H7 (cell line): ENCODE measurements around the gene DPYD. TPM values are rescaled to one million over a fixed set of nuclear protein-coding genes. Genes with fewer than 3 reads are reported as not detected.

Source experiments
- DNase-seq: peaks from one replicate; pipeline ENCODE4 v3.0.0; 2012
- H3K27me3 ChIP-seq: 2 replicates; pipeline ENCODE4 v1.6.0; 2011; ENCODE audit warnings: mild to moderate bottlenecking, low read length; ENCODE audit not compliant: control insufficient read depth, insufficient read depth
- H3K36me3 ChIP-seq: replicated peaks from 2 replicates; pipeline ENCODE4 v1.5.1; 2011; ENCODE audit warnings: low read length; ENCODE audit not compliant: control insufficient read depth, insufficient read depth
- H3K4me3 ChIP-seq: 2 replicates; pipeline ENCODE4 v1.5.1; 2011; ENCODE audit warnings: low read depth, mild to moderate bottlenecking, control low read depth, low read length, moderate library complexity; ENCODE audit not compliant: insufficient read depth
- total RNA-seq: library from RNA; depleted of rRNA; stranded (reverse); fragments of >200 nt; shearing (Covaris generic); gene quantifications from 2 replicates; pipeline ENCODE4 v1.2.3, GENCODE V29; 2014

DPYD gene
- total RNA-seq, 1 experiment from 2014 or later: 0.59 TPM

- DNase-seq: no peak
- Histone ChIP-seq H3K36me3 (no peaks in the 10 kb centered on the region), H3K27me3 (no peaks in the 10 kb centered on the region), H3K4me3 (no peak overlapping the region)
Observed at GRCh38 chr1:97588772-97589171, 332.1 kb downstream of the DPYD start.

- DNase-seq: no peak
- no peaks in the 10 kb centered on the region for H3K27me3 ChIP-seq
Observed at GRCh38 chr1:97581614-97582051, 339.2 kb downstream of the DPYD start.

GRCh38 chr1:97577613-97578012 lies 343.2 kb downstream of the DPYD start:
- no peak for DNase-seq
- H3K4me3 ChIP-seq: no peak overlapping the region
- no peaks in the 10 kb centered on the region for H3K27me3 ChIP-seq
- no peaks in the 10 kb centered on the region for H3K36me3 ChIP-seq

More at GRCh38 chr1:97581614-97582051, 339.2 kb downstream of the DPYD start:
- no peak overlapping the region for H3K4me3 ChIP-seq
- no peaks in the 10 kb centered on the region for H3K36me3 ChIP-seq

DNA sequence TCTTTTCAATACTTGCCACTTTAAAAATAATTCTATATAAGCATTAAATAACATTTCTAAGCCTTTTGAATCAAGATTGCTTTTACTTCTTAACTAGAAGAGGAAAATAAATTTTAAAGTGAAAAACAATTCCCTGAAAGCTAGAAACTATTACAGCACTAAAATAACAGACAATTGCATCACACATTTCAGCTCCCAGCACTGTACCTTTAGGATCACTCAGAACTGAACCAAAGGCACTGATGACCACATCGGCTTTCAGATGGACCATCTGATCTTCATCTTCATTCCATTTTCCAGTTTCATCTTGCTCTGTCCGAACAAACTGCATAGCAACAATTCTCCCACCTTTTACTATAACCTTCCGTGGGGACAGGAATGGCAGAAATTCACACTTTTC lies 347.3 kb downstream of the DPYD start:
- no peaks in the 10 kb centered on the region for H3K27me3 ChIP-seq
- no peak overlapping the region for H3K4me3 ChIP-seq
- DNase-seq: no peak
- H3K36me3 ChIP-seq: no peaks in the 10 kb centered on the region

DNA sequence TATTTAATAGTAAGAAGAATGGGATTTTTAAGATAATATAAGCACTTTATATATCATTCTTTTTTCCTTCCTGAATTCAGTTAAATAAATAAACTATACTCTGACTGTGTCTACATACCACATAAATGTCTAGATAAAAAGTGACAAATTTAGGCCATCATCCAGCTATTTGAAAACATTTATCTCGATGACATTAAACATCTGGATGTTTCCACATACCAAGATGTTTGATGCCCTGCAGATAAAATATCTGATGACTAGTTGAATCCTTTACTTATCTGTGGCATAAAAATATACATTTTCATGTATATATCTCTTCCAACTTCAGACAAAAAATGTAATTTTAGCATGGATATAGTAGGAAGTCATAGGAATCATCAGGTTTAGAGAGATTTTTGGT lies 348.3 kb downstream of the DPYD start:
- DNase-seq: no peak
- no peaks in the 10 kb centered on the region for H3K36me3 ChIP-seq
- no peaks in the 10 kb centered on the region for H3K27me3 ChIP-seq
- H3K4me3 ChIP-seq: no peak overlapping the region

GRCh38 chr1:97571760-97572159 lies 349.1 kb downstream of the DPYD start:
- H3K36me3 ChIP-seq: no peaks in the 10 kb centered on the region
- H3K27me3 ChIP-seq: no peaks in the 10 kb centered on the region
- no peak for DNase-seq
- H3K4me3 ChIP-seq: no peak overlapping the region

DNA sequence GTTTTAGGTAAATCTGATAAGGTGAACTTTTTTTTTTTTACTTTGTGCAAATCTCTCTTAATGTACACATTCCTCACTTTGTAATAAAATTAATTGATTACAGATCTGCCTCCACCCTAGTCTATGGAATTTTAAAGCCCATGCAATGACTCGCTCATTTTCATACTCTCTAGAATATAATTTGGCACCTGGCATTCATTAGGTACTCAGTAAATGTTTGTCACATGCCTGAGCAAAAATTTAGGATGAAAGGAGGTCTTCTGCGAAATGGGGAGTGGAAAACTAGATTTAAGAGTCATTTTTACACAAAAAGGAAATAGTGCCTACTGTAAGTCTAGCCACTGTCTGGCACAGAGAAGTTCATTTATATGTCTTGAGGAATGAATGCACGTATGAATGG lies 350.1 kb downstream of the DPYD start:
- no peak overlapping the region for H3K4me3 ChIP-seq
- no peak for DNase-seq
- no peaks in the 10 kb centered on the region for H3K27me3 ChIP-seq
- no peaks in the 10 kb centered on the region for H3K36me3 ChIP-seq

DNA sequence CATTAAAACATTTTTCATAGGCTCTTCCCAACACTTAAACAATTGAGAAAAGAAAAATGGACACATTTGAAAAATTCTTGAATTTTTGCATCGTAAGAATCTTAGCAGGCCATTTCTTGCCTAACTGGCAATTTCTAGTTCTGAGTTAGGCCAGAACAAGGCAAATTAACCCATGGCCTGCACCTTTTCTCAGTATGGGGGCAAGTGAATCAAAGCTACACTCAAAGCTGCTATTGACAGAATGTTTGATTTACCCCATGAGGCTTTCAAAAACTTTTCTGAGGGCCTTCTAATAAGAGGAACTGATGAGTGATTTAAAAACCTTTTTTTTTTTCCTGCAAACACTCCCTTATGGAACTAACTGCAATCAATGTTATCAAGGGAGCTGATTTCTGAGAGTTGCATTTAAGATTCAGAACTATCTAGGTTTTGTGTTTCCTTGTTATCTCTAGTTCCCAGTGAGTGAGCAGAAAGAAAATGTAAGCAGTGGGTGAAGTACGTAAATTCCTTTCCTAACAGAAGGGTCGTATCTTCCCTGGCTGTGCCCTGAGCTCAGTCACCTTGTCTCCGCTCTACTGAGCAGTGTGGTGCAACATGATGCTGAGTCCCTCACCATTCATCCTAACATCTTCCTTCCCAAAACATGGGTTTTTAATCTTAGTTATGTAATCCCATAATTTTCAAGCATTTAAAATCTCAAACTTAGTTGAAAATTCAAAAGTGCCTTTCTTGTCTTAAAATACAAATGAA lies 353.7 kb downstream of the DPYD start:
- DNase-seq: no peak
- Histone ChIP-seq H3K36me3 (no peaks in the 10 kb centered on the region), H3K27me3 (no peaks in the 10 kb centered on the region), H3K4me3 (no peak overlapping the region)

DNA sequence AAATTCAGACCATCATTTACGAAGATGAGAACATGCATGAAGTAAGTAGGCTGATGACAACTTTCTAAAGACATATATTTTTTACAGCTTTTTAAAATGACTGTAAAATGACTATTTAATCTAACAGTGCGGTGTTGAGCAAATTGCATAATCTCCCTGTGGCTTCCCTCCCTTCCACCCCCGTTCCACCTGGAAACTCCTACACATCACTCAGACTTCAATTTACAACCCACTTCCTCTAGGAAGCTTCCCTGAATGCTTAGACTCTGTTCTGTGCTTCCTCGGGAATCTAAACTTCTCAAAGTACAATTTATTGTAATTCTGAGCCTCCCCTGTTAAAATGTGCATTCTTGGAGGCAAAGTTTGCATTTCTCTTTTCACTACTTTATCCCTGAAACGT lies 354.9 kb downstream of the DPYD start:
- DNase-seq: no peak
- no peaks in the 10 kb centered on the region for H3K27me3 ChIP-seq
- H3K4me3 ChIP-seq: no peak overlapping the region
- H3K36me3 ChIP-seq: no peaks in the 10 kb centered on the region

DNA sequence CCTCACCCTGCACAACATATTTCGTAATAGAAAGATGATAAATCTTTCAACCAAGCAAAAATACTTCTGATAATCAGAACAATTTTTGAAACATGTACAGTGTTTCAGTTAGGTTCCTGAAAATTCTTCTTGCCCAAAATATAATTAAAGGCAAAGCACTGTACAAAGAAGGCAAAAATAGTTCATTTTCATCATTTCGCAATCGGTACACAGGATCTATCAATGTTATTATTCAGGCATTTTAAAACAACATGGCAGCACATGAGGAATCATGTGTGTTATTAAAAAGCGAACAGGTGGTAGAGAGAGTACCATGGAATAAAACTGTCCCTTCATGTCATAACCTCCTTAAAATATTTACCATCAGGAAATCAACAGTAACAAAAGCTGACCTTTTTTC lies 356.9 kb downstream of the DPYD start:
- no peak for DNase-seq
- Histone ChIP-seq H3K4me3 (no peak overlapping the region), H3K36me3 (no peaks in the 10 kb centered on the region), H3K27me3 (no peaks in the 10 kb centered on the region)

DNA sequence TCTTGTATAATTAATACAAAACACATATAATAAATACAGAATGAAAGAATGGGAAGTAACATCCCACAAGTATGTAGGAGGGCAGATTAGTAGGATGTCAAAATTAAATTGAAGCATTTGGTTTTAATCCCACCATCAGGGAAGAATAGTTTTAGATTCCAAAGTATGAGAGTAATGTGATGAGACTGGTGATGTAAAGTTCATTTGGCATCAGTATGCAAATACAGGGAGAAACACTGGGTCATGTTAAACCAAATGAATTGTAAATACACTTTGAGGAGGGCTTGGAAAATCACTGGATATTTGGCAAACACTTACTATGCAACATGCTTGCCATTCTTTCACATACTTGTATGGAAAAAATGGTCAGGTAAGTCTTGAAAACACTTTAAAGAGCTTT lies 358.8 kb downstream of the DPYD start:
- Histone ChIP-seq H3K4me3 (no peak overlapping the region), H3K27me3 (no peaks in the 10 kb centered on the region), H3K36me3 (no peaks in the 10 kb centered on the region)
- DNase-seq: no peak

GRCh38 chr1:97560714-97561113 lies 360.1 kb downstream of the DPYD start:
- Histone ChIP-seq H3K27me3 (no peaks in the 10 kb centered on the region), H3K4me3 (no peak overlapping the region), H3K36me3 (no peaks in the 10 kb centered on the region)
- DNase-seq: no peak

DNA sequence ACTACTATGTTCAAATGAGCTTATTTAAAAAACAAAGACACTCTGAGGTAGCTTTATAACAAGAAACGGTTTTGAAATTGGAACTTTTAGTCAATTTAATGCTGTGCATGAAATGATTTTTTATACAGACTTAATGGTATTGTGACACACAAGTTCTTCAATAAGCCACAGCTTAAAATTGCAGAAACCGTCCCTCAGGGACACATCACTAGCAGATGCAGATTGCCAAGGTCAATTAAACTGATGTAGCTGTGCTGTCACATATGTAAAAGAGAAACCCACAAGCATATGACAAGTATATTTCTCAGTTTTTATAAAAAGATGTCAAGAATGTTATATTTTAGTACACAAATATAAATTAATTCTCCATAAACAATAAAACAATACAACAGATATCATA lies 366.9 kb downstream of the DPYD start:
- no peaks in the 10 kb centered on the region for H3K36me3 ChIP-seq
- H3K4me3 ChIP-seq: no peak overlapping the region
- no peaks in the 10 kb centered on the region for H3K27me3 ChIP-seq
- no peak for DNase-seq

- DNase-seq: no peak
- Histone ChIP-seq H3K4me3 (no peak overlapping the region), H3K36me3 (no peaks in the 10 kb centered on the region), H3K27me3 (no peaks in the 10 kb centered on the region)
Observed at GRCh38 chr1:97551113-97551512, 369.7 kb downstream of the DPYD start.

DNA sequence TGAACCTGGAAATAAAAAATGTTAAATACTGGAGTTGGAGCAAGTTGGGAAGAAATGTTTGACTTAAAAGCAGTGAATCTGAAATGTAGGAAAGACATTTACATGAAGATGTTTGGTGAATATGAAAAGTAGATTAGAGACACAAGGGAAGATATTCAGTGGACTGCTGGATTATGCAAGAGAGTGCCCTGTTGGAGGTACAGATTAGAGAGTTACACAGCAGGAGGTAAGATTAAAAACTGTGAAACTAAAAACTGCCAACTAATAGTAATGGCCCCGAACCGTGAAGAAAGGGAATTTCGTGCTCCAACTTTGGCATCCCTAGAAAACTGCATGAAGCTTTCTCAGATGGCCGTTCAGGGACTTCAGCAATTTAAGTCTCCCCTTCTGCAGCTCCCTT lies 375.4 kb downstream of the DPYD start:
- Histone ChIP-seq H3K36me3 (no peaks in the 10 kb centered on the region), H3K27me3 (no peaks in the 10 kb centered on the region), H3K4me3 (no peak overlapping the region)
- DNase-seq: no peak
